Activated T-cell treated with anti-CD3 and anti-CD28 coated beads for 4 hours (primary cell): ENCODE data around the gene DUSP14.

Experiments
- DNase-seq: peaks from one replicate; pipeline ENCODE4 v3.0.0-alpha.2; 2020

The DUSP14 gene

GRCh38 chr17:37518826-37519225 lies 29.1 kb downstream of the DUSP14 start:
- no peak for DNase-seq

DNA sequence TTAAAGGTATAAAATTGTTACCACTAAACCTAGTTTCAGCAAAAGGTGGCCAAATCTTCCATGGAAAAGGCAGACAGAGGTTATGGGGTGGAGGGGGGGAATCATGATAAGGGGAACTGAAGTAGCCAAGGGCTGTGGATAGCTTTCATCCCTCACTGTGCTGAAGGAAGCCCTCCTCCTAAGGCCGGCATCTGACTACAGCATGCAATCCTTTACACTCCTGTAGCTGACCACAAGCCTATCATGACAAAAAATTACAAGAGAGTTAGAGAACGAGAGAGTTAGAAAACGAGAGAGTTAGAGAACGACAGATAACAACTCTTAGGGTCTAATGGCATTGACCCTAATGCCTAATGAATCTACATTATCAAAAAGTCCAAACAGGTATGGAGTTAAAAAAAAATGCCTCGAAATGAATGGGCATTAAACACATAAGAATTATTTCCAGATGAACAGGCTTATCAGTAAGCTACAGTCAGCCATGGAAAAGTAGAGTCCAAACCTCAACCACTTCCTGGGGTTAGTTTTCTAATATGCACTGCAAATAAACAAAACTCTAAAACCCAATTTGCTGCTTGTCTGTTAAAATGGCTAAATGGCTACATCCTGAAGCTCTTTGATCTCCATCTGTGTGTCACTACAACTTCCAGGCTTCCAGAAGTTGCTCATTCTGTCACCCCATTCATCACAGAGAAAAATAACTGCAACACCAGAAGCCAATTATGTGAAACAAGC lies 29.7 kb downstream of the DUSP14 start:
- DNase-seq = no peak

- no peak for DNase-seq
Observed at GRCh38 chr17:37520174-37520573, 30.5 kb downstream of the DUSP14 start.

DNA sequence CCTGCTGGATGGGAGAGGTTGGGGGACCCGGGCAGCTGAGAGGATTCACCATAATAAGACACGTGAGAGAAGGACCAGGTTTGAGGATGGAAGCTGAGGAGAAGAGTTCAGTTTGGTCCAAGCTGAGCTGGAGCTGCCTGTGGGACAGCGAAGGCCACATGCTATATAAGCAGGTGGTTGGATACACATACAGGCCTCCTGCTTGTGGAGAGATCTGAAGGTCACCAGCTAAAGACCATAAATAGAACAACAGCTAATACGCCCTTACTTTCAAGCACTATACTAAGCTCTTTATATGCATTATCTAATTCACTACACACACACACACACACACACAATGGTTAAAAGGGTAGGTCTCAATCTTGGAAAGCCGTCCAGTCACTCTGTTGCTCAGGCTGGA lies 32.1 kb downstream of the DUSP14 start:
- DNase-seq = no peak

DNA sequence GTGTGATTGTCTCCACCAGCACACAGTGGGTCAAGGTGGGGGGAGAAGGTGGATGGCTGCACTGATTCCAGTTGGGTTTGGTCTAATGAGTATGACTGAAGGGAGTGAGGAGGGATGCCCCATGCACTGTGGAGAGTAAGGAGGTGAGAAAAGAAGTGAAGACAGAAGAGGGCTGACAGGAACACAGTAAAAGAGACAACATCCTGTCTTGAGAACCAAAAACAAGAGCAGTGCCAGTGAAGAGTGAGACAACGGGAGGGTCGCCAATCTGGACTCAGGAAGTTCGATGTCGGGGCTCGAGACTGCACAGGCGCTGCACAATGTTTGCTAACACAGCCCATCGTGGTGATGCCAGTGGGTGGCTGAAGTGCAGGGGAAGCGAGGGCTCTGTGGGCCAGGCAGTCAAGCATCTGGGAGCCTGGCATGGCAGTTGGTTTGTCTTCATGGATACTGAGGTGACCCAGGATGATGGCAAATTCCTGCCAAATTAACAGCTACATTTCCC lies 34.1 kb downstream of the DUSP14 start:
- no peak for DNase-seq

- no peak for DNase-seq
Observed at GRCh38 chr17:37527249-37527851, 37.7 kb downstream of the DUSP14 start.

DNA sequence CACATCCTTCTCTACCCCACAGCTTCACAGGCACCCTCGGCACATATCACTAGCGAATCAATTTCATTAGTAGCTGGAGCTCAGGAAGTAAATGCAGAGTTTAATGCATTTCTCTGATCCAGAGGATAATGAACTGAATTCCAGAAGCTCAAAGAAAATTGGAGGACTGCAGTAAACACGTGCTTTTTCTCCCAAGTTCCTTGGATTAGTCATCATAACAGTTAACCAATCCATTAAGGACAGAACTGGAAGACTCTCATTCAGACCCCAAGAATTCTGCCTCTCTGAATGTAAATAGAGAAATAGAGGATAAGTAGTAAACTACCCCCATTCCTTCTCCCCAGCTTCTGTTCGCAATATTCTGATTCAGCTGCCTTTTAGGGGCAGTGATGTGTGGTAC lies 40.7 kb downstream of the DUSP14 start:
- no peak for DNase-seq

DNA sequence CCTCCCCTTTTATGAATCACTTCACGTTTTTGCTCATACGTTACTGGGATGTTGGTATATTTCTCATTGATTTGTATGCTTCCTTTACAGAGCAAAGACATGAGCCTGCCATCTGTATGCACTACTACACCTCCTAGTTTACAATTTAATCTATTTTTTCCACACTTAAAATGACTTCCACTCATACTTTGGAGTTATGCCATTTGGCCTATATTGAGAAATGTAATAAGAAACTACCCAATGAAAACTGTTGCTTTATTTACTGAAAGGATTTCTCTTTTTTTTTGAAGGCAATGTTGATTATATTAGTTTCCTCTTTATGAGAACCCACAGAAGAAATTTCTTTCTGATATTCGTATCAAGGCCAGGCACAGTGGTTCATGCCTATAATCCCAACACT lies 43.1 kb downstream of the DUSP14 start:
- no peak for DNase-seq

- no peak for DNase-seq
Observed at GRCh38 chr17:37535906-37536305, 46.2 kb downstream of the DUSP14 start.

GRCh38 chr17:37538981-37539659 lies 49.4 kb downstream of the DUSP14 start:
- DNase-seq = no peak

DNA sequence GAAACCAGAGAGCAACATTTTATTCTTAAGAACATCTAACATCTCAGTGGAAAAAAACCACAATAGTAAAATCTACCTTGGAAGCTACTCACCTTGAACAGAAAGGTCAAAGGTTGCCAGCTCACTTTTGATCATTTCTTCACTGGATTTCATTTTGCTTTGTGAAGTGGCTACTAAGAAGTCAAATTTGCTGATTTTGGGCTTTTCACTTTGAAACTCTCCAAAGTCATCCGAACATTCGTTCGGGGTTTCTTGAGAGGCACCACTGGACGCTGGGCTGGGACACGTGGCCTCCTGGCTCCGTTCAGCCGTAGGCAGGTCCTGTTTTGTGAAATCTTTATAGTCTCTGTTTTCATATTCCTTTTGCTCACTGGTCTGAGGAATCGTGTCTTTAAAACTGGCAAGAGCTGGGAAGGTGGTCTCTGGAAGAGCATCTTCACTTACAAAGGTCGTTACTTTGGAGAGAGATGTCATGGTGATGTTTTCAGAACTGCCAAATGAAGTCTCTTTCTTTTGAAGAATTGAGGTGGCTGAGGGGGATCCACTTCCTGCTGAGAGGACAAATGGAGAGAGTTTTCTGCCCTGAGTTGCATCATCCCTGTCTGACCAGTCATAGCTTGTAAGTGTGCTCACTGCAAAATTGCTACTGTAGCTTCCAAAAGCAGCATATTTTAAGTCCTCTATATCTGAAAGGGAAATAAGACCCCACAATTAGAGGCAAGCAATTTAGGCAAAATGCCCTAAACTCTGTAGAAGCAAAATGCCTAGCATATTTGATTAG lies 52.4 kb downstream of the DUSP14 start:
- no peak for DNase-seq

GRCh38 chr17:37543637-37544052 lies 54.0 kb downstream of the DUSP14 start:
- no peak for DNase-seq

GRCh38 chr17:37545486-37545885 lies 55.8 kb downstream of the DUSP14 start:
- DNase-seq = no peak

- DNase-seq = no peak
Observed at GRCh38 chr17:37546302-37546701, 56.6 kb downstream of the DUSP14 start.

- no peak for DNase-seq
Observed at GRCh38 chr17:37547986-37548385, 58.3 kb downstream of the DUSP14 start.

DNA sequence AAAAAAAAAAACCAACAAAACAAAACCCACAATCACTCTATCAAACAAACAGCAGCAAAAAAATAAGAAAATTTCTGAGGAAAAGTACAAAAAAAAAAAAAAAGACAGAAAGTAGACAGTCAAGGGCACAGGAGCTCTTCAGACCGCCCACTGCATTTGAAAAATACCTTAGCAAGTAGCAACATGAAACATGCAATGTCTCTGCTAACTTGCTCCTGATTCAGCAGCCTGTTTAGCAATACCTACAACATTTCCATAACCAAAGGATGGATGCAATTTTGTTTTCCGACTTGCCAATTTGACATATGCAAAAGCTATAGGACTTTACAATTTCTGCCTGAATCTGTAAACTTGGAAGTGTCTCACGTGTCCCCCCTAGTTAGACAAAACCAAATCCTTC lies 62.1 kb downstream of the DUSP14 start:
- no peak for DNase-seq

DNA sequence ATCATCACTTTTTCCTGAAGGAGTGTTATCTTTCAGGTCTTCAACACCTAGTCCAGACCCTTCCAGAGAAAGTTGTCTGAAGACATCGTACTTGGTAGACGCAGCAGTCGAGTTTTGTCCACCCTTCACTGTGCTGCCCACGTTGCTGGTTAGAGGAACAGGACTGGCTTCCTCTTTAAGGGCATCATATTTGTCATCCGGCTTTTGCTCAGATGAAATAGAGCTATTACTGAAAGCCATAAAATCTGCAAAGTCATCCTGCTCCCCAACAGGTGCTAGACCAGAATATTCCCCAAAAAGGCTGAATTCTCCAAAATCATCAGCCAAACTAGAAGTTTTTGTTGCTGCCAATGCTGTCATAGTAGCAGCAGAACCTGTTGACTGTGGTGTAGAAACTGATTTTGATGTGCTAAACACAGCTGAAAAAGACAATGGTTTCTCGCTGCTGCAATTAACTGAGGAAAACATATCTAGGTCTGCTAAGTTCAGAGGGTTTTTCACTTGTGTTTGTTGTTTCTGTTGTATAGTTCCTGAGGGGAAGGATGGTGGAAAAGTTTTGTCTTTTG lies 63.8 kb downstream of the DUSP14 start:
- DNase-seq = no peak

DNA sequence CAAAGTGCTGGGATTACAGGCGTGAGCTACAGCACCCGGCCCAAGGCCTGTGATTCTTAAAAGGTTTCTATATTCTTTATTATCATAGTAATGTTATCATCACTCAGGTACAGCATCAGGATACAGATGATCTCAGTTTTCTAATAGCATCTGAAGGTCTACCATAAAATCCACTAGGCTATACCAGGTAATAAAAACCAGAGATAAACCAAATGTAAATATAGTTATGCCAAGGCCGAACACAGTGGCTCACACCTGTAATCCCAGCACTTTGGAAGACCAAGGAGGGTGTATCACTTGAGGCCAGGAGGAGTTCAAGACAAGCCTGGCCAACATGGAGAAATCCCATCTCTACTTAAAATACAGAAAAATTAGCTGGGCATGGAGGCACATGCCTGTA lies 65.7 kb downstream of the DUSP14 start:
- DNase-seq = no peak

DNA sequence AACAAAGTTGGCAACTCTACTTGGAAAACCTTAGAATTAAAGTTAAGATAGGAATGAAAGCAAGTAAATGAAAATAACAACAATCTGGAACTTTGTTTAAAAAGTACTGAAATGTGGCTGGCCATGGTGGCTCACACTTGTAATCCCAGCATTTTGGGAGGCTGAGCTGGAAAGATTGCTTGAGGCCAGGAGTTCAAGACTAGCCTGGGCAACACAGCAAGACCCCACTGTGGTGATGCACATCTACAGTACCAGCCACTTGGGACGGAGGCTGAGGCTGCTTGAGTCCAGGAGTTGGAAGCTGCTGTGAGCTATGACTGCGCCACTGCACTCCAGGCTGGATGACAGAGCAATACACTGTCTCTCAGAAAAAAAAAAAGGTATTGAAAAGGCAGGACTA lies 67.8 kb downstream of the DUSP14 start:
- no peak for DNase-seq

GRCh38 chr17:37558299-37558698 lies 68.6 kb downstream of the DUSP14 start:
- no peak for DNase-seq

- no peak for DNase-seq
Observed at GRCh38 chr17:37562016-37562745, 72.5 kb downstream of the DUSP14 start.
